Measurements from ENCODE around the gene NCOA3.
"Not testable (repeated sequence)": the region's sequence is repeated elsewhere in the genome, so short reads cannot be mapped to it uniquely, and the experiment has no call there.

Gene NCOA3

DNA sequence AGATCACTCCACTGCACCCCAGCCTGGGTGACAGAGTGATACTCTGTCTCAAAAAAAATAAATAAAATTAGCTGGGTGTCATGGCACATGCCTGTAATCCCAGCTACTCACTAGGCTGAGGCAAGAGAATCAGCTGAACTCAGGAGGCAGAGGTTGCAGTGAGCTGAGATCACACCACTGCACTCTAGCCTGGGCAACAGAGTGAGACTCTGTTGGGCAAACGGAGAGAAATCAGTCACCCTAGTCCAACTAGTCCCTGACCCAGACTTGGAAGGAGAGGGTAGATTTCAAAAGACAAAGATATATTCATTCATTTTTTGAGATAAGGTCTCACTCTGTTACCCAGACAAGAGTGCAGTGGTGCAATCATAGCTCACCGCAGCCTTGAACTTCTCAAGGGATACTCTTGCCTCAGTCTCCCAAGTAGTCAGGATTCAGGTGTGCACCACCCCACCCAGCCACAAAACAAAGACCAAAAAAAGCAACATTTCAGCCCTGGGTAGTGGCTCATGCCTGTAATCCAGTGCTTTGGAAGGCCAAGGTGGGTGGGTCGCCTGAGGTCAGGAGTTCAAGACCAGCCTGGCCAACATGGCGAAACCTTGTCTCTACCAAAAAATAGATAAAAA is 26.2 kb upstream of the NCOA3 start:
- no peak for DNase-seq

DNA sequence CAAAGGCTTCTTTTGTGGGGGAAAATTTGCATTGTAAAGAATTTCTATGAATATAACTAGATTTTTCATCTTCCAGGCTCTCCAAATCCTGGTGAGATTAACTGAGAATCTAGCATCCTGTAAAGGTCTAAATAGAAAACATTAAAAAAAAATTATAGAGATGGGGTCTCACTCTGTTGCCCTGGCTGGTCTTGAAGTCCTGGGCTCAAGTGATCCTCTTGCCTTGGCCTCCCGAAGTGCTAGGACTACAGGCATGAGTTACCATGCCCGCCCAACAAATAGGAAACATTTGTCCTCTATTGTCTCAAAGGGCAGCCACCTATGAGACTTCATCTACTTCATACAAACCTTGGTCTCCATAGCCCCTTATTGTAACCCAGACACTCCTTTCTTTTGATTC is 25.2 kb upstream of the NCOA3 start:
- DNase-seq, result no peak

GRCh38 chr20:47479093-47479492 is 22.6 kb upstream of the NCOA3 start:
- DNase-seq, result no peak

- DNase-seq, result no peak
Measured at GRCh38 chr20:47479506-47479905, 22.2 kb upstream of the NCOA3 start.

GRCh38 chr20:47480239-47480638 is 21.4 kb upstream of the NCOA3 start:
- DNase-seq, result no peak

GRCh38 chr20:47480705-47481104 is 21.0 kb upstream of the NCOA3 start:
- no peak for DNase-seq

DNA sequence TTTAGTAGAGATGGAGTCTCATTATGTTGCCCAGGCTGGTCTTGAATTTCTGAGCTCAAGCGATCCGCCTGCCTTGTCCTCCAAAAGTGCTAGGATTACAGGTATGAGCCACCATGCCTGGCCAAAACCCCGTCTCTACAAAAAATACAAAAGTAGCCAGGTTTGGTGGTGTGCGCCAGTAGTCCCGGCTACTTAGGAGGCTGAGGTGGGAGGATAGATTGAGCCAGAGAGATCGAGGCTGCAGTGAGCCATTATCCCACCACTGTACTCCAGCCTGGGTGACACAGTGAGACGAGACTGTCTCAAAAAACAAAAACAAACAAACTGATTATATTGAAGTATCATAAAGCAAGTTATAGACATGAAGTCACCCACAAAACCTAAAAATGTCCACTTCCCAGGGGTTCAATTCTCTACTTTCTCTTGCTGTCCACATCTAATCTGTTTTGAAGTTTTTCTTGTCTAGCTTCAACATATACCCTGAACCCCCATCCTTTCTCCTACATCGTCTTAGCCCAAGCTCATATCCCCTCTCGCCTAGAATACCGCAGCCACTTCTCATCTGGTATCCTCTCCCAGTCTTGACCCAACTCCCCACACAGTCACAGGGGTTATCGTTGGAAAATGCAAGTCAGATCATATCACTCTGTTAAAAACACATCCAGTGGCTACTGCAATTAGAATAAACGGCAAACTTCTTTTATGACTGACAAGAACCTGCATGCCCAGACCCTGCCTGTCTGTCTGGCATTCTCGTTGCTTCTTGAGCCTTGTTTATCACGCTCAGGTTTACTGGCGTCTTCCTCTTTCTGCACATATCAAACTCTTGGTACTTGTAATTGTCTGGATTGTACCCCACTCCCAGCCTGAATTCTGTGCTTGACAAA is 20.1 kb upstream of the NCOA3 start:
- no peak for DNase-seq

- DNase-seq, result no peak
Measured at GRCh38 chr20:47482705-47483104, 19.0 kb upstream of the NCOA3 start.

GRCh38 chr20:47484303-47484702 is 17.4 kb upstream of the NCOA3 start:
- DNase-seq, result no peak

- no peak for DNase-seq
Measured at GRCh38 chr20:47487175-47487917, 14.3 kb upstream of the NCOA3 start.

GRCh38 chr20:47489448-47489872 is 12.2 kb upstream of the NCOA3 start:
- no peak for DNase-seq

GRCh38 chr20:47490795-47491194 is 10.9 kb upstream of the NCOA3 start:
- no peak for DNase-seq

DNA sequence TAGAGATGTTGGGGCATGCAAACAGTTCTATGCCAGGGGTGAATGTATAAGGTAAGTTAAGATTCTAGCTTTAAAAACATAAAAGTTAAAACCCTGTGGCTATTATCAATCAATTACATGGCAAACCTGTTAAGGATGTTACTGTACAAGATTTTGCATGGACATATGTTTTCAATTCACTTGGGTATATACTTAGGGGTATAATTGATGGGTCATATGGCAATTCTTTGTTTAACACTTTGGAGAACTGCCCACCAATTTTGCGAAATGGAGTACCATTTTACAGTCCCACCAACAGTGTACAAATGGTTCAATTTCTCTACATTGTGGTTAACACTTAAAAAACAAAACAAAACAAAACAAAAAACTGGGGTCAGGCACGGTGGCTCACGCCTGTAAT is 9.4 kb upstream of the NCOA3 start:
- DNase-seq, result no peak

GRCh38 chr20:47493175-47493962 is 8.3 kb upstream of the NCOA3 start:
- peak; percentile 10 for DNase-seq

- DNase-seq, result no peak
Measured at GRCh38 chr20:47493963-47494293, 7.8 kb upstream of the NCOA3 start.

- not testable (repeated sequence) for DNase-seq
Measured at GRCh38 chr20:47494606-47495005, 7.1 kb upstream of the NCOA3 start.

- DNase-seq, result no peak
Measured at GRCh38 chr20:47496118-47496517, 5.6 kb upstream of the NCOA3 start.

DNA sequence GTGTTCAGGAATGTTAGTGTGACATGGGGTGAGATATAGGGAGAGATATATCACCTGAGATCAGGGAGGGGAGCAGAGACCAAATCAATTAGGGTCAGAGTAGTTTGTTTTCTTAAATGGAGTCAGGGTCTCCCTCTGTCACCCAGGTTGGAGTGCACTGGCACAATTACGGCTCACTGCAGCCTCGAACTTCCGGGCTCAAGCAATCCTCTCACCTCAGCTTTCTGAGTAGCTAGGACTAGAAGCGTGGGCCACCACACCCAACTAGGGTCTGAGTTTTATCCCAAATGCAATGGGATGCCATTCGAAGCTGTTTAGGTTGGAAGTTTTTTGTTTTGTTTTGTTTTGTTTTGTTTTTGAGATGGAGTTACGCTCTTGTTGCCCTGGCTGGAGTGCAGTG is 3.1 kb upstream of the NCOA3 start:
- no peak for DNase-seq

DNA sequence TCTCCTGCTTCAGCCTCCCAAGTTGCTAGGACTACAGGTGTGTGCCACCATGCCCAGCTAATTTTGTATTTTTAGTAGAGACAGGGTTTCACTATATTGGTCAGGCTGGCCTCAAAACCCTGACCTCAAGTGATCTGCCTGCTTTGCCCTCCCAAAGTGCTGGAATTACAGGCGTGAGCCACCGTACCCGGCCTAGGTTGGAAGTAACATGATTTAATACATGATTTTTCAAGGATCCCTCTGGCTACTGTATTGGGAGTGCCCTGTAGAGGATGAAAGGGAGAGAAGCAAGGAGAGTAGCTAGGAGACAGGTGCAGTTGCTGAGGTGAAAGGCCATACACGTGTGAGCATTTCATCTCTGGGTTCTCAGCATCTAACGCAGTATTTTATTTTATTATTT is 2.6 kb upstream of the NCOA3 start:
- no peak for DNase-seq

GRCh38 chr20:47500082-47500481 is 1.6 kb upstream of the NCOA3 start:
- DNase-seq, result not testable (repeated sequence)

DNA sequence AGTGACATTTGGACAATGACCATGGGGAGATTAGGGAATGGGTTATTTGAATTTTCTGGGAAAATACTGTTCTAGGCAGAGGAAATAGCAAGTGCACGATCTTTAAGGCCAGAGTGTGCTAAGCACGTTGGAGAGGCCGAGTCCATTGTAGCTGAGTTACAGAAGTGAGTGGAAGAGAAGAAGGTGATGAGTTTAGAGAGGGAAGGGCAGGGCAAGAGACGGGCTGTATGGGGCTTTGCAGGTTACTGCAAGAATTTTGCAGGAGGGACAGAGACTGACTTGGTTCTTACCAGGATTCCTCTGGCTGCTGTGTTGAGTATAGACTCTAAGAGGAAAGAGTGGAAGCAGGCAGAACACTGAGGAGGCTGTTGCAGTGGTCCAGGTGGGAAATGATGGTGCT is 1.1 kb upstream of the NCOA3 start:
- no peak for DNase-seq

GRCh38 chr20:47501116-47501481 is 588 bp upstream of the NCOA3 start:
- peak; percentile 56 for DNase-seq
